IMR-90 (cell line): Measurements from ENCODE around the gene SKP1. TPM values are rescaled to one million over a fixed set of nuclear protein-coding genes. Genes with fewer than 3 reads are reported as not detected.
A peak's percentile ranks its signal among the peaks of the same experiment; 100 is the strongest.

ENCODE experiments used
- ATAC-seq: fragments of 200-7000 bp; cut with Tn5 transposase; 2 replicates; pipeline ENCODE4 v1.9.1; 2020; ENCODE audit warnings: low read depth, mild to moderate bottlenecking, moderate library complexity
- BruUV-seq: library from RNA; stranded (reverse); fragments of 400-500 nt; replicated peaks from 2 replicates; lab custom pipeline; 2021; lab: Mats Ljungman, UMichigan
- CTCF ChIA-PET: fragments of 300-600 bp; formaldehyde crosslinking; extraction: SDS; loops from one replicate; lab custom pipeline; 2021; ENCODE audit warnings: antibody characterized with exemption; lab: Yijun Ruan, JAX
- POLR2A ChIA-PET: fragments of 300-600 bp; sonication (Branson Sonifier 250); formaldehyde crosslinking; loops from one replicate; lab custom pipeline; 2022; ENCODE audit warnings: antibody characterized with exemption; ENCODE audit not compliant: unreplicated experiment; lab: Charles Lee
- DNase-seq: peaks from one replicate; pipeline ENCODE4 v3.0.0; 2013
- H2AFZ ChIP-seq: replicated peaks from 2 replicates; pipeline ENCODE3; 2013; ENCODE audit warnings: low read length, mild to moderate bottlenecking; ENCODE audit not compliant: poor library complexity
- H2AK5ac ChIP-seq: 2 replicates; pipeline ENCODE4 v1.6.1; 2013; ENCODE audit warnings: low read depth, low read length, inconsistent platforms
- H2AK9ac ChIP-seq: replicated peaks from 2 replicates; pipeline ENCODE3; 2013; ENCODE audit warnings: mild to moderate bottlenecking, low read depth, low read length, moderate library complexity; ENCODE audit not compliant: poor library complexity
- H2BK120ac ChIP-seq: 2 replicates; pipeline ENCODE4 v1.6.1; 2013; ENCODE audit warnings: low read depth, low read length, inconsistent platforms
- H2BK15ac ChIP-seq: 3 replicates; pipeline ENCODE4 v1.6.1; 2013; ENCODE audit warnings: low read depth, low read length, inconsistent platforms
- H2BK20ac ChIP-seq: 2 replicates; pipeline ENCODE4 v1.6.1; 2013; ENCODE audit warnings: low read depth, mild to moderate bottlenecking, inconsistent platforms, low read length, moderate library complexity
- H2BK5ac ChIP-seq: 2 replicates; pipeline ENCODE4 v1.6.1; 2013; ENCODE audit warnings: mild to moderate bottlenecking, low read depth, low read length, inconsistent platforms; ENCODE audit not compliant: poor library complexity, severe bottlenecking
- H3K14ac ChIP-seq: replicated peaks from 2 replicates; pipeline ENCODE4 v1.6.1; 2013; ENCODE audit warnings: low read depth, low read length, inconsistent platforms
- H3K18ac ChIP-seq: 2 replicates; pipeline ENCODE4 v1.6.1; 2013; ENCODE audit warnings: low read depth, low read length, control low read depth
- H3K23ac ChIP-seq: 2 replicates; pipeline ENCODE4 v1.6.1; 2013; ENCODE audit warnings: low read depth, low read length, inconsistent platforms
- H3K27ac ChIP-seq: 2 replicates; pipeline ENCODE4 v1.5.1; 2013; ENCODE audit warnings: mild to moderate bottlenecking, control low read depth, low read length; ENCODE audit not compliant: insufficient read depth
- H3K27me3 ChIP-seq: 2 replicates; pipeline ENCODE4 v1.6.1; 2013; ENCODE audit warnings: low read length; ENCODE audit not compliant: control insufficient read depth, insufficient read depth
- H3K36me3 ChIP-seq: 2 replicates; pipeline ENCODE4 v1.6.1; 2013; ENCODE audit warnings: low read length, mixed read lengths; ENCODE audit not compliant: control insufficient read depth, insufficient read depth
- H3K4ac ChIP-seq: 2 replicates; pipeline ENCODE4 v1.6.1; 2013; ENCODE audit warnings: low read depth, low read length, inconsistent platforms
- H3K4me1 ChIP-seq: 2 replicates; pipeline ENCODE4 v1.6.1; 2013; ENCODE audit warnings: low read length, mixed read lengths; ENCODE audit not compliant: control insufficient read depth, insufficient read depth
- H3K4me2 ChIP-seq: 2 replicates; pipeline ENCODE4 v1.6.1; 2013; ENCODE audit warnings: low read depth, mild to moderate bottlenecking, control low read depth, low read length, moderate library complexity
- H3K4me3 ChIP-seq: 2 replicates; pipeline ENCODE4 v1.5.1; 2013; ENCODE audit warnings: low read depth, mild to moderate bottlenecking, control low read depth, low read length, moderate library complexity; ENCODE audit not compliant: insufficient read depth
- H3K56ac ChIP-seq: 2 replicates; pipeline ENCODE4 v1.6.1; 2013; ENCODE audit warnings: low read length, inconsistent platforms; ENCODE audit not compliant: insufficient read depth; ENCODE audit errors: extremely low read depth
- H3K79me1 ChIP-seq, 2 experiments: 2 replicates each; pipeline ENCODE4 v1.6.1; 2013; ENCODE audit warnings: low read length in 2 of 2, inconsistent platforms in 1 of 2, low read depth in 1 of 2
- H3K9ac ChIP-seq: 2 replicates; pipeline ENCODE4 v1.6.1; 2013; ENCODE audit warnings: low read depth, low read length, control low read depth
- H3K9me1 ChIP-seq: 2 replicates; pipeline ENCODE4 v1.6.1; 2013; ENCODE audit warnings: low read length, inconsistent platforms; ENCODE audit not compliant: insufficient read depth
- H3K9me3 ChIP-seq: 2 replicates; pipeline ENCODE4 v1.6.1; 2013; ENCODE audit warnings: low read length; ENCODE audit not compliant: control insufficient read depth, insufficient read depth
- H4K20me1 ChIP-seq: 2 replicates; pipeline ENCODE4 v1.6.1; 2013; ENCODE audit warnings: low read length, inconsistent platforms; ENCODE audit not compliant: insufficient read depth
- H4K5ac ChIP-seq: 2 replicates; pipeline ENCODE4 v1.6.1; 2013; ENCODE audit warnings: mild to moderate bottlenecking, low read depth, low read length, control low read depth
- H4K8ac ChIP-seq, 2 experiments: 2 replicates each; pipeline ENCODE4 v1.6.1; 2013; ENCODE audit warnings: low read depth in 2 of 2, low read length in 2 of 2, control low read depth in 1 of 2, inconsistent platforms in 1 of 2
- H4K91ac ChIP-seq: 2 replicates; pipeline ENCODE4 v1.6.1; 2013; ENCODE audit warnings: low read depth, low read length, inconsistent platforms; ENCODE audit not compliant: insufficient read depth
- FOS ChIP-seq: fragments of 150-350 bp; IDR thresholded peaks from 2 replicates; pipeline ENCODE4 v1.6.1; 2016; ENCODE audit warnings: low read depth, low read length
- RFX5 ChIP-seq: IDR thresholded peaks from 2 replicates; pipeline ENCODE4 v1.8.0; 2012; ENCODE audit warnings: low read depth, mild to moderate bottlenecking, low read length, moderate library complexity
- whole genome bisulfite sequencing, 2 experiments: methylation state at CpG; one replicate each; pipeline versions ENCODE4 v1.1.5 to v1.1.7; 2013; ENCODE audit warnings: missing lambda C conversion rate in 2 of 2; ENCODE audit not compliant: insufficient read length in 1 of 2; ENCODE audit errors: extremely low coverage in 2 of 2; 5-methylcytosine and 5-hydroxymethylcytosine counted together
- dilution Hi-C: fragments of 300-500 bp; cut with HindIII; formaldehyde crosslinking; loops from one replicate; pipeline ENCODE4 v1.14.3; 2018; ENCODE audit warnings: low sequenced_read_pairs; ENCODE audit not compliant: unreplicated experiment
- in situ Hi-C: fragments of 300-500 bp; cut with MboI; formaldehyde crosslinking; loops from 3 replicates; pipeline ENCODE4 v1.14.3; 2019; ENCODE audit warnings: low sequenced_read_pairs, inconsistent platforms, mixed read lengths
- intact Hi-C: fragments of 100-400 bp; cut with micrococcal nuclease; formaldehyde crosslinking; loops from 2 replicates; pipeline ENCODE4 v1.10.0; 2022
- polyA plus RNA-seq, 3 experiments: library from polyadenylated mRNA; depleted of rRNA; stranded (reverse); fragments of >200 nt; gene quantifications; 2 replicates each; pipeline ENCODE4 v1.2.3, GENCODE V29; 2012; ENCODE audit warnings: low replicate concordance in 1 of 3
- total RNA-seq: library from RNA; depleted of rRNA; stranded (reverse); fragments of >200 nt; gene quantifications from 2 replicates; pipeline ENCODE4 v1.2.3, GENCODE V29; 2012

Gene SKP1
- total and polyA plus RNA-seq, 2 of the 4 experiments (the other 2 are of a cell fraction): 206 to 618 TPM

DNA sequence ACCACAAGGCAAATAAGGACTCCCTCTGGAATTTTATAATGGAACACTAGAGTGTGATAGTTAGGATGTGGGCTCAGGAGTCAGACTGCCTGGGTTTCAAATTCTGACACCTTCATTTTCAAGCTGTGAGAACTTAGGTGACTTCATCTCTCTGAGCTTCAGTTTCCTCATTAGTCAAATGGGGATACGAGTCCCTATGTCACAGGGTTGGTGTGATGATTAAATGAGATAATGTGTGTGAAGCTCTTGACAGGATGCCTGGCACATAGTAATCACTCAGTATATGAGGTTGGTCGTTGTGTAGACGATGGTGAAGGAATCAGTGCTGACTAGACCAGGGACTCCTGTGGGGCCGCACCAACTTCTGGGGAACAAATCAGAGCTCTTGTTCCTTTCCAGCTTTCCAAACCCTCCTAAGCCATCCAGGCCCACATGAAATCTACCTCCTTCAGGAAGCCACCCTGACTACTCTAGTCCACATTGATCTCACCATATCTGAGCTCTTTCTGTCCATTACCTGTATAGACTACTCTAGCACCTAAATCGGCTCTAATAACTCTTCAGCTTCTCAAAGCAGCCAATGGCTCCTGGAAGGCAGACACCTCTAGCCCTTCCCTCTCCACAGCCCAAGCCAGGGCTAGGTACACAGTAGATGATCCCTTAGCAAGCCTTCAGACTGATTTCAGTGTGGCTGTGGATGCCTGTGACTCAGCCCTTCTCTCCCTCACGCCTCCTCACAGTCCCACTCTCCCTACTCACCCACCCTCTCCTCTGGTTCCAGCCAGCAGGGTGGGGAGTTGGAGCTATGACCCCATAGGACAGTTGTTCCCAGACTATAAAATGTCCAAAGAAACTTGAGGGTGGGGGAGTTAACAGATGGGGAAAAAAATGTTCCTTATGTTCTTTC, 64.8 kb downstream of the SKP1 start:
- POLR2A ChIA-PET: no interaction called here

More for the DNA sequence above, 64.8 kb downstream of the SKP1 start:
- no peak overlapping the region for H2BK20ac ChIP-seq
- dilution Hi-C loops: no loop called here
- H3K9me3 ChIP-seq: no peaks in the 10 kb centered on the region
- H4K5ac ChIP-seq: no peak overlapping the region
- no peaks in the 10 kb centered on the region for H3K79me1 ChIP-seq
- H3K18ac ChIP-seq: no peak overlapping the region
- H2BK15ac ChIP-seq: no peak overlapping the region
- no peak overlapping the region for H3K14ac ChIP-seq
- peak; percentile 62 for DNase-seq
- peaks cover 7% of the 10 kb centered on the region; the same call in 1 of the 2 replicates for H3K27me3 ChIP-seq
- intact Hi-C loops: no loop called here
- TF ChIP-seq FOS: 0 out of 2 replicates have a peak, but pooled peaks have one; percentile 12
- no peak for TF ChIP-seq RFX5
- no peaks in the 10 kb centered on the region for H3K9me1 ChIP-seq
- no peak overlapping the region for H3K4me2 ChIP-seq
- no peak overlapping the region for H2AK5ac ChIP-seq
- H2AFZ ChIP-seq: peak overlapping the region; percentile 29
- CTCF ChIA-PET: interaction anchor here (1.0 to 1.1 kb wide), 3 partner anchors 10 to 28 kb away, joined by 3 read pairs; no protein-coding TSS in a partner anchor
- H3K56ac ChIP-seq: no peak overlapping the region
- H3K23ac ChIP-seq: no peak overlapping the region
- H3K4me3 ChIP-seq: no peak overlapping the region
- WGBS, 2 experiments: 100% methylated on average over 1 of the region's 6 CpGs; no CpG with 5 or more reads in 1 of the 2 experiments
- in situ Hi-C loops: no loop called here
- no peak overlapping the region for H3K9ac ChIP-seq
- no peaks in the 10 kb centered on the region for H3K36me3 ChIP-seq
- H2BK120ac ChIP-seq: no peak overlapping the region
- no TSS peak for BruUV-seq
- peaks cover 3% of the 10 kb centered on the region; the same call in 1 of the 2 replicates for H4K20me1 ChIP-seq
- no peak overlapping the region for H4K91ac ChIP-seq
- H2BK5ac ChIP-seq: no peak overlapping the region
- H3K4me1 ChIP-seq: no peaks in the 10 kb centered on the region
- peak overlapping the region; percentile 20 for H2AK9ac ChIP-seq
- H3K4ac ChIP-seq: no peak overlapping the region
- ATAC-seq: peak; percentile 18; the same call in 1 of the 2 replicates
- H3K27ac ChIP-seq: no peak overlapping the region
- H4K8ac ChIP-seq: no peak overlapping the region
